SK-N-MC (cell line): ENCODE measurements around the gene REPS2.

Experiments
- EZH2 ChIP-seq: fragments of 200-600 bp; sonication (generic); IDR thresholded peaks from one replicate; pipeline ENCODE4 v1.6.1; 2017; ENCODE audit warnings: antibody characterized with exemption
- POLR2AphosphoS5 ChIP-seq: IDR thresholded peaks from 2 replicates; pipeline ENCODE4 v1.6.1; 2012; ENCODE audit warnings: mild to moderate bottlenecking, low read depth, low read length, borderline replicate concordance

GRCh38 chrX:17160975-17161374, 214.5 kb downstream of the REPS2 start:
- no peak for TF ChIP-seq POLR2AphosphoS5
- TF ChIP-seq EZH2: no peak
